ENCODE measurements around the gene LSMEM2.

LSMEM2 gene

DNA sequence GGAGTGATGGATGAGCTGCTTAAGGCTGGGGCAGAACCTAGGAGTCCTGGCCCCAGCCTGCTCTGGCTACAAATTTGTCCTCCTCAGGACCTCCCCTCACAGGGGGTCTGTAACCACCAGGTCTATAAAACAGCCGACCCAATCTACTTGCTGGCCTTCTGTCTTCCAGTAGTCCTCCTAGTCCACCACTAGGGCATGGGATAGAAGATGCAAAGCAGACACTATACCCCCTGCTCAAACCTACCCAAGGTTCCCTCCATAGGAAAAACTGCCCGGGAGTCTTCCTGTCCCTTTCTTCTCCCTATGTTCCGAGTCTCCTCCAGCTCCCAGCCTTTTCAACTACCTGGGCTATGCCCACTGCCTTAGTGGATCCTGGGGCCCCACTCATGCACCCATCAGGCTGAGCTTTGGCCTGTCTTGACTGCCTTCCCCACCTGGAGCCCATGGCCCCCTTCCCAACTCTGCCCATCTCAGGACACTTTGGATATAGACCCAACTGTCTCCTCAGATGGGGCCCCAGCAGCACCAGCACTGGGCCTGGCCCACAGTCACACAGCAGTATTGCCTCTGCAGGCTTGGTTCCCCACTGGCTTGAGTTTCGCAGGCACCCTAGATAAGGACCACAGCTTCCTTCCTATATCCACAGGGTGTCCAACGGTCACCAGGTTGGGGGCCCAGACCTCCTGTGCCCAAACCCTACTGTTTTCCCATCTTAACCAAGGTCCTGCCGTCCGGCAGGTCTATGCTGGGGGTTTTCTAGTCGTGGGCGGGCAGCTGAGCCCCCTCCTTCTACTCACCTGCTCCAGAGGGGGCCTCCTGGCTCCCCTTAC lies 19.2 kb downstream of the LSMEM2 start:
- peaks cover 16% of the 10 kb centered on the region for H3K4me1 Mint-ChIP-seq
- TF ChIP-seq, protein P1, sequence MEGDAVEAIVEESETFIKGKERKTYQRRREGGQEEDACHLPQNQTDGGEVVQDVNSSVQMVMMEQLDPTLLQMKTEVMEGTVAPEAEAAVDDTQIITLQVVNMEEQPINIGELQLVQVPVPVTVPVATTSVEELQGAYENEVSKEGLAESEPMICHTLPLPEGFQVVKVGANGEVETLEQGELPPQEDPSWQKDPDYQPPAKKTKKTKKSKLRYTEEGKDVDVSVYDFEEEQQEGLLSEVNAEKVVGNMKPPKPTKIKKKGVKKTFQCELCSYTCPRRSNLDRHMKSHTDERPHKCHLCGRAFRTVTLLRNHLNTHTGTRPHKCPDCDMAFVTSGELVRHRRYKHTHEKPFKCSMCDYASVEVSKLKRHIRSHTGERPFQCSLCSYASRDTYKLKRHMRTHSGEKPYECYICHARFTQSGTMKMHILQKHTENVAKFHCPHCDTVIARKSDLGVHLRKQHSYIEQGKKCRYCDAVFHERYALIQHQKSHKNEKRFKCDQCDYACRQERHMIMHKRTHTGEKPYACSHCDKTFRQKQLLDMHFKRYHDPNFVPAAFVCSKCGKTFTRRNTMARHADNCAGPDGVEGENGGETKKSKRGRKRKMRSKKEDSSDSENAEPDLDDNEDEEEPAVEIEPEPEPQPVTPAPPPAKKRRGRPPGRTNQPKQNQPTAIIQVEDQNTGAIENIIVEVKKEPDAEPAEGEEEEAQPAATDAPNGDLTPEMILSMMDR (IDR thresholded peaks at IDR 0.05; ENCODE audit: unreplicated experiment in 3 of 3): no peak
- H3K4me3 Mint-ChIP-seq: peak overlapping the region; percentile 91 to 99 (median 97)
- peak overlapping the region in 1 of 3 experiments; percentile 41 for H3K27ac Mint-ChIP-seq
- no peaks in the 10 kb centered on the region for H3K27me3 Mint-ChIP-seq (ENCODE audit: low read depth)
- H3K9me3 Mint-ChIP-seq: no peaks in the 10 kb centered on the region
- H3K36me3 Mint-ChIP-seq (ENCODE audit: low read depth): no peaks in the 10 kb centered on the region

DNA sequence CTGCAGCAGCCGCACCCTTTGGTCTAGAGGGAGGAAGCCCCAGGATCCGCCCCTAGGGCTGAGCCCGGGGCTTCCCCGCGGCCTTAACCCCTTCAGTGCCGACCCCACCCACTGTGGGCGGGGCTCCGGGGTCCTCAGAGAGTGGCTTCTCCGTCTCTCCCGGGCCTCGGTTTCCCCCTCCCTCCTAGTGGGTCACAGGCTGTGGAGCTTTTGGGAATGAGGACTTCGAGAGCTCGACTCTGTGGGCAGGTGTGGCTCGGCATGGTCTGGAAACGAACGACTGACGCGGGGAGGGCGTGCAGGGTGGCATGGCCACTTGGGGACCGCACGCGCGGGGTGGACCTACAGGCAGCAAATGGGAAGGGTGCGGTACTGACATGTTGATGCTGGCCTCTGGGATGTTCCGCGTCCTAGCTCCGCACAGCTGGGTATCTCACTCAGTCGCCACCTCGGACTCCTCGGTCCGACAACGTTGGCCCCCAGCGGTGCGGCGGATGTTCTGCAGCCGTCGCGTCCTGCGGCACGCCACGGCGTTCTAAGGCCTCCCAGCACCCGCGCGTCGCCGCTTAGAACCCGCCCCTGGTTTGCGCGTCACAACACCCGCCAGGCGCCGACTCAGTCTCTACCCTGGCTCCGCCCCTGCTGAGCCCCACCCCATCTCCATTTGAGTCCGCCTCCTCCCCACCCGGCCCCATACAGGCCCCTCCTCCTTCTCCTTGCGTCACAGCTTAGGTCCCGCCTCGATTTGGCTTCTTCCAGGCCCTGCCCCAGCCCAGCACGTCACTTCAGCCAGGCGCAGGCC lies 20.1 kb downstream of the LSMEM2 start, which contains the start of the genes HYAL3 and NAA80:
Gene HYAL3, minus strand, starts transcription at position 570 of the 802 bp plus-strand sequence. CDS start 3,803 bp downstream, outside the sequence.
Gene NAA80, minus strand, starts transcription at position 570 of the 802 bp plus-strand sequence. CDS start 1,942 bp downstream, outside the sequence.
- peak within 1 kb of the TSS; percentile 91 to 99 (median 97) for H3K4me3 Mint-ChIP-seq

DNA sequence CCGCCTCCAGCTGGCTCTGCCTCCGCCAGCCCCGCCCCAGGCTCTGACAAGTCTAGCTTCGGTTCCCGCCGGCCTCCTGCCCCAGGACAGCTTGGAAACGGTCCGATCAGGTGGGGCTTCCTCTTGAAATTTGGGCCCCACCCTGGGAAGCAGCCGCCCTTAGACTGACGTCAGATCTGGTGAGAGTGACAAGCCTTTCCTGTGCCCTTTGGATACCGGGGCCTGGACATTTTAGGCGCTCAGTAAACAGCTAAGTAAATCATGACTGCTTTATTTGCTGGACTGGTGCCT lies 20.7 kb downstream of the LSMEM2 start:
- peaks cover 16% of the 10 kb centered on the region for H3K4me1 Mint-ChIP-seq
- H3K4me3 Mint-ChIP-seq: peak overlapping the region; percentile 91 to 99 (median 97)
- no peaks in the 10 kb centered on the region for H3K27me3 Mint-ChIP-seq (ENCODE audit: low read depth)
- TF ChIP-seq, protein P1 (IDR thresholded peaks at IDR 0.05; ENCODE audit: unreplicated experiment in 3 of 3): no peak
- H3K36me3 Mint-ChIP-seq (ENCODE audit: low read depth): peaks cover under 1% of the 10 kb centered on the region
- no peaks in the 10 kb centered on the region for H3K9me3 Mint-ChIP-seq
- H3K27ac Mint-ChIP-seq: peak overlapping the region; percentile 81 to 96 (median 90)

More for the DNA sequence above, 20.1 kb downstream of the LSMEM2 start, which contains the start of the genes HYAL3 and NAA80:
- Mint-ChIP-seq H3K27me3 (ENCODE audit: low read depth) (no peaks in the 10 kb centered on the region), H3K36me3 (ENCODE audit: low read depth) (no peaks in the 10 kb centered on the region), H3K27ac (peak within 1 kb of the TSS; percentile 81 to 96 (median 90)), H3K9me3 (no peaks in the 10 kb centered on the region), H3K4me1 (peaks cover 16% of the 10 kb centered on the region)
- TF ChIP-seq, protein P1 (IDR thresholded peaks at IDR 0.05; ENCODE audit: unreplicated experiment in 3 of 3): peak; percentile 14 to 41 (median 36)

DNA sequence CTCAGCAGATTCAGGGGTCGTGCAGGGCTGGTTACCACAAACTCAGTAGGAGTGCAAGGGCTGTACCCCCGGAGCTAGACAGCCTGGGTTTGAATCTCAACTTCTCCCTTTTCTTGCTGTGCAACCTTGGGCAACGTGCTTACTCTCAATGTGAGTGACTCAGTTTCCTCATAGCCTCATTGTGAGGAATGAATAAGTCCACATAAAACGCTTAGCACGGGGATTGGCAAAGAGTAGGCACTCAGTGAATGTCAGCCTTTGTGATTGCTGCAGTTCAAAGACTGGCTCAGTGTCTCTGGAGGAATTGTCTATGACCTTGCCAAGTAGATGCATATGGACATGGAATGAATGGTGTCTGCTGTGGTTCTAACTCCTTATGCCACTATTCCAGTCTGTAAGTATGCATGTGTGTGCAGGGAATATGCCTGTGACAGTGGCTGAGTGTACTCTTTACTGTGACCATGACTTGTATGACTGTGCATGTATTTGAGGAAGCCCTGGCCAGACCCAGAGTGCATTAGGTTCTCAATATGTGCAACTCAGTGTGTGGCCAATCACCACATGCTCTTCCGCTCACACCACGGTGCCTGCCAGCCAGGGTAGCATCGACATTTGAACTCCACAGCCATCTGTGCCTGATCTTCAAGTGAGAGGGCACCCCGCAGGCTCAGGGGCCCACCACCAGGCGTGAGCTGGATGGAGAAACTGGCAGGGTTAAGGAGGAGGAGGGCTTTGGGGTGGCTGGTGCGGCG lies 21.2 kb downstream of the LSMEM2 start:
- Mint-ChIP-seq H3K4me3 (peak overlapping the region; percentile 91 to 99 (median 97)), H3K36me3 (ENCODE audit: low read depth) (peaks cover 4% of the 10 kb centered on the region), H3K27ac (peak overlapping the region; percentile 81 to 96 (median 90)), H3K9me3 (no peaks in the 10 kb centered on the region), H3K4me1 (peaks cover 16% of the 10 kb centered on the region), H3K27me3 (ENCODE audit: low read depth) (no peaks in the 10 kb centered on the region)
- TF ChIP-seq, protein P1 (IDR thresholded peaks at IDR 0.05; ENCODE audit: unreplicated experiment in 3 of 3): no peak

DNA sequence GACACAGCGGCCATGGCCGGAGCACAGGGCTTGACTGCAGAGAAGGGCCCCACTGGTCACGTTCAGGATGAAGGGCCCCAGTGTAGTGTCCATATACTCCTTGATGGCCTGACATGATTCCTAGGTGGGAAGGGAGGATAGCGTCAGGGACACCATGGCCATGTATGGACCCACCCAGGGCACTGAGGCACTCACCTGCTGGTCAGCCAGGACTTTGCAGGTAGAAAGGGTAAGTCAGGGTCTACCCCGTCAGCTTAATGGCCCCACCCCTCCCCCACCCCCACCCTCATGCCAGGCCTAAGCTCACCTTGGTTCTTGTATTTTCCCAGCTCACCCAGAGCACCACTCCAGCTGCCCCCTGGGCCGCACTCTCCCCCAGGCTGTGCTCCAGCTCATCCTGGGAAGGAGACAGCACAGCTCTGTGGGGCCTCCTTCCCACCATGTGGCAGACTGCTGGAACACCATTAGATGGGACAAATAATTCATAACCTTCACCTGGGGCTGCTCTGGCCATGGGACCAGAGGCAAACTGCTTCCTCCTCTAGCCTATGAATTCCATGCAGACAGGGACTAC lies 21.9 kb downstream of the LSMEM2 start:
- H3K4me1 Mint-ChIP-seq: peaks cover 16% of the 10 kb centered on the region
- no peaks in the 10 kb centered on the region for H3K9me3 Mint-ChIP-seq
- peak overlapping the region; percentile 91 to 99 (median 97) for H3K4me3 Mint-ChIP-seq
- TF ChIP-seq, protein P1 (IDR thresholded peaks at IDR 0.05; ENCODE audit: unreplicated experiment in 3 of 3): no peak
- H3K27ac Mint-ChIP-seq: peak overlapping the region; percentile 81 to 96 (median 90)
- H3K27me3 Mint-ChIP-seq (ENCODE audit: low read depth): no peaks in the 10 kb centered on the region
- H3K36me3 Mint-ChIP-seq (ENCODE audit: low read depth): peaks cover 5% of the 10 kb centered on the region

Measured in nephron (organoid).